ENCODE data around the gene OSTN. TPM values are rescaled to one million over a fixed set of nuclear protein-coding genes. Genes with fewer than 3 reads are reported as not detected.

Gene OSTN
- polyA plus RNA-seq, 1 donor from 2014 or later, result 0.17 TPM

- Histone ChIP-seq H3K27me3 (ENCODE audit: insufficient read depth, low read depth, low read length) (no peaks in the 10 kb centered on the region), H2AFZ (ENCODE audit: low read depth, low read length) (no peak overlapping the region), H3K9ac (ENCODE audit: low read length) (no peak overlapping the region), H3K9me2 (ENCODE audit: insufficient read depth, low read length) (no peaks in the 10 kb centered on the region), H3K79me2 (replicated peaks; ENCODE audit: insufficient read depth, low read length) (no peaks in the 10 kb centered on the region), H3K9me3 (ENCODE audit: low read length) (no peaks in the 10 kb centered on the region), H3K4me2 (ENCODE audit: low read length) (no peak overlapping the region), H4K20me1 (ENCODE audit: insufficient read depth) (no peaks in the 10 kb centered on the region), H3K4me3 (ENCODE audit: low read length) (no peak overlapping the region), H3K36me3 (ENCODE audit: insufficient read depth, low read length) (no peaks in the 10 kb centered on the region), H3F3A (ENCODE audit: insufficient read depth, low read length, poor library complexity, severe bottlenecking) (no peaks in the 10 kb centered on the region), H3K27ac (ENCODE audit: low read length) (no peak overlapping the region)
- TF ChIP-seq EP300 (conservative IDR thresholded peaks at IDR 0.05; ENCODE audit: poor library complexity, severe bottlenecking), result no peak
- TF ChIP-seq RAD21 (conservative IDR thresholded peaks at IDR 0.05), result no peak
Measured at GRCh38 chr3:191221638-191222037, 22.6 kb downstream of the OSTN start.

GRCh38 chr3:191227541-191227940 is 28.5 kb downstream of the OSTN start:
- no peaks in the 10 kb centered on the region for H3F3A ChIP-seq (ENCODE audit: insufficient read depth, low read length, poor library complexity, severe bottlenecking)
- H3K27ac ChIP-seq (ENCODE audit: low read length), result no peak overlapping the region
- H3K9me2 ChIP-seq (ENCODE audit: insufficient read depth, low read length), result no peaks in the 10 kb centered on the region
- H3K36me3 ChIP-seq (ENCODE audit: insufficient read depth, low read length), result no peaks in the 10 kb centered on the region
- H3K9me3 ChIP-seq (ENCODE audit: low read length), result no peaks in the 10 kb centered on the region
- no peak overlapping the region for H3K9ac ChIP-seq (ENCODE audit: low read length)
- TF ChIP-seq POLR2AphosphoS5 (IDR thresholded peaks at IDR 0.05), result no peak
- TF ChIP-seq EP300 (conservative IDR thresholded peaks at IDR 0.05; ENCODE audit: poor library complexity, severe bottlenecking), result no peak
- no peak for TF ChIP-seq SMC3 (conservative IDR thresholded peaks at IDR 0.05; ENCODE audit: poor library complexity)
- TF ChIP-seq EZH2 (IDR thresholded peaks at IDR 0.05; ENCODE audit: borderline replicate concordance, insufficient read depth, low read length, poor library complexity, severe bottlenecking), result no peak
- TF ChIP-seq TAF1 (IDR thresholded peaks at IDR 0.05; ENCODE audit: low read depth), result no peak
- no peak for TF ChIP-seq CTCF (IDR thresholded peaks at IDR 0.05; ENCODE audit: poor library complexity, severe bottlenecking)
- no peak for TF ChIP-seq MXI1 (conservative IDR thresholded peaks at IDR 0.05; ENCODE audit: poor library complexity, severe bottlenecking)
- no peak for TF ChIP-seq RAD21 (conservative IDR thresholded peaks at IDR 0.05)
- H3K27me3 ChIP-seq (ENCODE audit: insufficient read depth, low read depth, low read length), result no peaks in the 10 kb centered on the region
- H3K79me2 ChIP-seq (replicated peaks; ENCODE audit: insufficient read depth, low read length), result no peaks in the 10 kb centered on the region
- no peak overlapping the region for H2AFZ ChIP-seq (ENCODE audit: low read depth, low read length)
- no peak overlapping the region for H3K4me2 ChIP-seq (ENCODE audit: low read length)
- no peaks in the 10 kb centered on the region for H4K20me1 ChIP-seq (ENCODE audit: insufficient read depth)
- H3K4me3 ChIP-seq (ENCODE audit: low read length), result no peak overlapping the region

GRCh38 chr3:191234216-191234615 is 35.2 kb downstream of the OSTN start:
- H3F3A ChIP-seq (ENCODE audit: insufficient read depth, low read length, poor library complexity, severe bottlenecking), result no peaks in the 10 kb centered on the region
- H3K36me3 ChIP-seq (ENCODE audit: insufficient read depth, low read length), result no peaks in the 10 kb centered on the region
- no peaks in the 10 kb centered on the region for H3K27me3 ChIP-seq (ENCODE audit: insufficient read depth, low read depth, low read length)
- H3K4me3 ChIP-seq (ENCODE audit: low read length), result no peak overlapping the region
- H3K4me2 ChIP-seq (ENCODE audit: low read length), result no peak overlapping the region
- H3K9me2 ChIP-seq (ENCODE audit: insufficient read depth, low read length), result no peaks in the 10 kb centered on the region
- H2AFZ ChIP-seq (ENCODE audit: low read depth, low read length), result no peak overlapping the region
- TF ChIP-seq EZH2 (IDR thresholded peaks at IDR 0.05; ENCODE audit: borderline replicate concordance, insufficient read depth, low read length, poor library complexity, severe bottlenecking) (no peak), REST (IDR thresholded peaks at IDR 0.05; ENCODE audit: borderline replicate concordance) (no peak), SMC3 (conservative IDR thresholded peaks at IDR 0.05; ENCODE audit: poor library complexity) (no peak), CTCF (IDR thresholded peaks at IDR 0.05; ENCODE audit: poor library complexity, severe bottlenecking) (no peak), TAF1 (IDR thresholded peaks at IDR 0.05; ENCODE audit: low read depth) (no peak), EP300 (conservative IDR thresholded peaks at IDR 0.05; ENCODE audit: poor library complexity, severe bottlenecking) (no peak), MXI1 (conservative IDR thresholded peaks at IDR 0.05; ENCODE audit: poor library complexity, severe bottlenecking) (no peak), RAD21 (conservative IDR thresholded peaks at IDR 0.05) (no peak), POLR2AphosphoS5 (IDR thresholded peaks at IDR 0.05) (no peak)
- no peaks in the 10 kb centered on the region for H3K9me3 ChIP-seq (ENCODE audit: low read length)
- no peaks in the 10 kb centered on the region for H3K79me2 ChIP-seq (replicated peaks; ENCODE audit: insufficient read depth, low read length)
- H3K9ac ChIP-seq (ENCODE audit: low read length), result no peak overlapping the region
- H4K20me1 ChIP-seq (ENCODE audit: insufficient read depth), result no peaks in the 10 kb centered on the region
- no peak overlapping the region for H3K27ac ChIP-seq (ENCODE audit: low read length)

Measured in neural cell (in vitro differentiated cells).